SU-DHL-6 (cell line): ENCODE measurements around the gene TMEM33.

Source experiments
- H2AFZ ChIP-seq: fragments of 200-600 bp; sonication (generic); 2 replicates; pipeline ENCODE4 v1.6.1; 2014; ENCODE audit warnings: low read depth, mild to moderate bottlenecking, moderate library complexity, mixed read lengths, antibody characterized with exemption, low read length; ENCODE audit not compliant: severe bottlenecking
- H3F3A ChIP-seq: fragments of 200-600 bp; shearing (Covaris generic); 2 replicates; pipeline ENCODE4 v1.6.0; 2016; ENCODE audit warnings: antibody characterized with exemption, mild to moderate bottlenecking; ENCODE audit not compliant: insufficient read depth
- H3K27ac ChIP-seq: fragments of 200-600 bp; sonication (generic); 2 replicates; pipeline ENCODE4 v1.5.1; 2016; ENCODE audit warnings: low read depth, mild to moderate bottlenecking, low read length, moderate library complexity, mixed read lengths
- H3K27me3 ChIP-seq: fragments of 200-600 bp; sonication (generic), shearing (Covaris generic); 2 replicates; pipeline ENCODE4 v1.6.0; 2014; ENCODE audit warnings: mild to moderate bottlenecking, low read length
- H3K36me3 ChIP-seq: fragments of 200-600 bp; sonication (generic); 2 replicates; pipeline ENCODE4 v1.6.1; 2014; ENCODE audit warnings: mild to moderate bottlenecking, low read length, mixed read lengths
- H3K4me2 ChIP-seq: fragments of 300-600, 200-600 bp; shearing (Covaris generic), sonication (generic); 2 replicates; pipeline ENCODE4 v1.6.0; 2014; ENCODE audit warnings: low read length, low read depth, mild to moderate bottlenecking; ENCODE audit not compliant: poor library complexity, severe bottlenecking
- H3K4me3 ChIP-seq: fragments of 200-600 bp; sonication (generic); 2 replicates; pipeline ENCODE4 v1.5.1; 2014; ENCODE audit warnings: antibody characterized with exemption, low read length, mild to moderate bottlenecking, mixed read lengths; ENCODE audit not compliant: insufficient read depth, poor library complexity, severe bottlenecking
- H3K79me2 ChIP-seq: fragments of 200-600 bp; sonication (generic); 2 replicates; pipeline ENCODE4 v1.6.1; 2014; ENCODE audit warnings: mild to moderate bottlenecking, low read length, moderate library complexity; ENCODE audit not compliant: insufficient read depth
- H3K9ac ChIP-seq: fragments of 200-600 bp; sonication (generic); 2 replicates; pipeline ENCODE4 v1.7.0; 2014; ENCODE audit warnings: mild to moderate bottlenecking, low read length
- H3K9me2 ChIP-seq: fragments of 200-600 bp; sonication (generic); replicated peaks from 2 replicates; pipeline ENCODE4 v1.6.1; 2014; ENCODE audit warnings: low read length; ENCODE audit not compliant: insufficient read depth
- H3K9me3 ChIP-seq: fragments of 200-600 bp; sonication (generic); 2 replicates; pipeline ENCODE4 v1.6.1; 2014; ENCODE audit warnings: low read length, mixed read lengths; ENCODE audit not compliant: insufficient read depth
- H4K20me1 ChIP-seq: fragments of 200-600 bp; sonication (generic); 2 replicates; pipeline ENCODE4 v1.6.1; 2014; ENCODE audit warnings: low read depth, mild to moderate bottlenecking, antibody characterized with exemption, low read length, moderate library complexity, mixed read lengths
- EZH2phosphoT487 ChIP-seq: fragments of 200-600 bp; sonication (generic), shearing (Covaris generic); conservative IDR thresholded peaks from 2 replicates; pipeline ENCODE4 v1.6.1; 2018; ENCODE audit warnings: mild to moderate bottlenecking, antibody characterized with exemption, low read length, moderate library complexity, mixed read lengths
- TF ChIP-seq, protein P1 (sequence below): fragments of 200-600 bp; sonication (generic); IDR thresholded peaks from one replicate; pipeline ENCODE4 v1.5.1; 2017; ENCODE audit warnings: antibody characterized with exemption, mild to moderate bottlenecking, low read length, moderate library complexity; ENCODE audit not compliant: insufficient read depth, poor library complexity, severe bottlenecking

TMEM33 gene

DNA sequence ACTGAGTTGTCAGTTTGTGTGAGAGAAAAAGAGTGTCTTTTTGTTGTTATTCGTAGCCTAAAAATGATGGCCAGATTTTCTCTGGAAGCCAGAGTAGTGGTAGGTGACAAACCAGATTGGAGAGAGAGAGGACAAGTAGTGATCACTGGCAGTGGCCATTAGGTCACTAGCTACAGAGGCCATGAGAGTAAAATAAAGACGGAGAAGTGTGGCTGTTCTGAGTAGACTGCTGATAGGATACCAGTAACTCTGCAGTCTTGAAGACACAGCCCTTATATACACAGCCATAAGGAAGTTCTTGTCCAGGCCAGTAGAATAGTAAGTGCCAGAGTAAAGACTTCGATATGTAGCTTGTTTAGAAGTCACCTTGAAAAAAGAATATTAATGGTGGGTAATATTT is 62.8 kb downstream of the TMEM33 start:
- H2AFZ ChIP-seq, result no peak overlapping the region
- H3K27me3 ChIP-seq, result no peaks in the 10 kb centered on the region
- H3F3A ChIP-seq, result peaks cover 10% of the 10 kb centered on the region; the same call in 1 of the 2 replicates
- peaks cover 49% of the 10 kb centered on the region for H3K79me2 ChIP-seq
- H3K4me3 ChIP-seq, result no peak overlapping the region
- no peak overlapping the region for H3K27ac ChIP-seq
- H3K36me3 ChIP-seq, result peaks cover 6% of the 10 kb centered on the region; the same call in 1 of the 2 replicates
- no peaks in the 10 kb centered on the region for H3K9me2 ChIP-seq
- no peaks in the 10 kb centered on the region for H3K9me3 ChIP-seq
- TF ChIP-seq, protein P1, sequence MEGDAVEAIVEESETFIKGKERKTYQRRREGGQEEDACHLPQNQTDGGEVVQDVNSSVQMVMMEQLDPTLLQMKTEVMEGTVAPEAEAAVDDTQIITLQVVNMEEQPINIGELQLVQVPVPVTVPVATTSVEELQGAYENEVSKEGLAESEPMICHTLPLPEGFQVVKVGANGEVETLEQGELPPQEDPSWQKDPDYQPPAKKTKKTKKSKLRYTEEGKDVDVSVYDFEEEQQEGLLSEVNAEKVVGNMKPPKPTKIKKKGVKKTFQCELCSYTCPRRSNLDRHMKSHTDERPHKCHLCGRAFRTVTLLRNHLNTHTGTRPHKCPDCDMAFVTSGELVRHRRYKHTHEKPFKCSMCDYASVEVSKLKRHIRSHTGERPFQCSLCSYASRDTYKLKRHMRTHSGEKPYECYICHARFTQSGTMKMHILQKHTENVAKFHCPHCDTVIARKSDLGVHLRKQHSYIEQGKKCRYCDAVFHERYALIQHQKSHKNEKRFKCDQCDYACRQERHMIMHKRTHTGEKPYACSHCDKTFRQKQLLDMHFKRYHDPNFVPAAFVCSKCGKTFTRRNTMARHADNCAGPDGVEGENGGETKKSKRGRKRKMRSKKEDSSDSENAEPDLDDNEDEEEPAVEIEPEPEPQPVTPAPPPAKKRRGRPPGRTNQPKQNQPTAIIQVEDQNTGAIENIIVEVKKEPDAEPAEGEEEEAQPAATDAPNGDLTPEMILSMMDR, result no peak
- no peak for TF ChIP-seq EZH2phosphoT487
- H4K20me1 ChIP-seq, result no peaks in the 10 kb centered on the region
- H3K9ac ChIP-seq, result no peak overlapping the region
- H3K4me2 ChIP-seq, result no peak overlapping the region

GRCh38 chr4:41999321-41999720 is 64.1 kb downstream of the TMEM33 start:
- Histone ChIP-seq H3K9me2 (no peaks in the 10 kb centered on the region), H3K9ac (no peak overlapping the region), H3K9me3 (no peaks in the 10 kb centered on the region), H4K20me1 (no peaks in the 10 kb centered on the region), H3K4me2 (no peak overlapping the region), H3K27ac (no peak overlapping the region), H3K79me2 (peaks cover 44% of the 10 kb centered on the region), H3K27me3 (no peaks in the 10 kb centered on the region), H3F3A (peaks cover 6% of the 10 kb centered on the region; the same call in 1 of the 2 replicates), H3K36me3 (peaks cover 13% of the 10 kb centered on the region; the same call in 1 of the 2 replicates), H3K4me3 (no peak overlapping the region), H2AFZ (no peak overlapping the region)
- TF ChIP-seq EZH2phosphoT487, result no peak
- TF ChIP-seq, protein P1, result no peak

- peaks cover 37% of the 10 kb centered on the region for H3K79me2 ChIP-seq
- no peaks in the 10 kb centered on the region for H3F3A ChIP-seq
- TF ChIP-seq, protein P1, result no peak
- no peak for TF ChIP-seq EZH2phosphoT487
- no peak overlapping the region for H3K4me2 ChIP-seq
- no peaks in the 10 kb centered on the region for H3K9me2 ChIP-seq
- H3K9ac ChIP-seq, result no peak overlapping the region
- no peaks in the 10 kb centered on the region for H4K20me1 ChIP-seq
- H3K9me3 ChIP-seq, result no peaks in the 10 kb centered on the region
- peaks cover 8% of the 10 kb centered on the region; the same call in 1 of the 2 replicates for H3K36me3 ChIP-seq
- H3K27me3 ChIP-seq, result no peaks in the 10 kb centered on the region
- no peak overlapping the region for H3K27ac ChIP-seq
- H3K4me3 ChIP-seq, result no peak overlapping the region
- H2AFZ ChIP-seq, result no peak overlapping the region
Observed at GRCh38 chr4:42008011-42008786, 73.0 kb downstream of the TMEM33 start.
